AG09309 (cell line): Measurements from ENCODE around the gene OPTC.
"Not testable (repeated sequence)": the region's sequence is repeated elsewhere in the genome, so short reads cannot be mapped to it uniquely, and the experiment has no call there.

ENCODE experiments used
- DNase-seq: peaks from one replicate; pipeline ENCODE4 v3.0.0-alpha.2; 2010; ENCODE audit warnings: low read depth
- H3K4me3 ChIP-seq: 2 replicates; pipeline ENCODE4 v1.5.1; 2011; ENCODE audit warnings: mild to moderate bottlenecking, low read depth, low read length, moderate library complexity; ENCODE audit not compliant: control insufficient read depth
- TF ChIP-seq, protein P1 (sequence below): IDR thresholded peaks from 2 replicates; pipeline ENCODE4 v1.5.1; 2011; ENCODE audit warnings: mild to moderate bottlenecking, low read depth, low read length, inconsistent platforms; ENCODE audit not compliant: insufficient read depth, control insufficient read depth; ENCODE audit errors: missing control alignments

Gene OPTC

DNA sequence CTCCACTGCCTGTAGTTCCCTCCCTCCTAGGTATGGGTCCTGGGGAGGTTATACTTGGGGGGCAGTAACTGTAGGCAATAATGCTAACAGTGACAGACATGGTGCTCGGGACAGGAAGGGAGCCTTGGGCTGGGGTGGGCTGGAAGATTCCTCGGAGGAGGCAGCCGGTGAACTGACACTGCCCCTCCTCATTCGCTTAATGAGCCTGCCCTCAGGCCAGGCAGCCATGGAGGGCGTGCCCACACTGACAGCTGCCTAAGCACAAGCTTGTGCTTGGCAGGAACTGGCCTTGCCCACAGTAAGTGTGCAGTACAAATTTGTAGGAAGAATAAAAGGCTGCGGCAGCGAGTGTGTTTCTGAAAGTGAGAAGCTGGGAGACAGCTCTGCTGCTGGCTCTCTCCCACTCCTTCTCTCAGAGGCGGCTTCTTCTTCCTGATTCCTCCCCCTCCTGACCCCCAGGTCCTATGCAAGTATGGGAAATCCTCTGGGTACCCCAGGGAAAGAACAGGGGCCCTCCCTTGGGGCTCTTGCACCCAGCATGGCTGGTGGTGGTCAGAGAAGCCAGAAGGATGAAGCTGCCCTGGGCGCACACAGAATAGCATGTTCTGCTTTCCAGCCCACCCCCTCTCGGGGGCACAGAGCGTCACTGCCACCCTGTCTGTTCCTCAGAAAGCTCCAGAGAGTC lies 23.6 kb downstream of the OPTC start:
- no peak overlapping the region for H3K4me3 ChIP-seq
- TF ChIP-seq, protein P1, sequence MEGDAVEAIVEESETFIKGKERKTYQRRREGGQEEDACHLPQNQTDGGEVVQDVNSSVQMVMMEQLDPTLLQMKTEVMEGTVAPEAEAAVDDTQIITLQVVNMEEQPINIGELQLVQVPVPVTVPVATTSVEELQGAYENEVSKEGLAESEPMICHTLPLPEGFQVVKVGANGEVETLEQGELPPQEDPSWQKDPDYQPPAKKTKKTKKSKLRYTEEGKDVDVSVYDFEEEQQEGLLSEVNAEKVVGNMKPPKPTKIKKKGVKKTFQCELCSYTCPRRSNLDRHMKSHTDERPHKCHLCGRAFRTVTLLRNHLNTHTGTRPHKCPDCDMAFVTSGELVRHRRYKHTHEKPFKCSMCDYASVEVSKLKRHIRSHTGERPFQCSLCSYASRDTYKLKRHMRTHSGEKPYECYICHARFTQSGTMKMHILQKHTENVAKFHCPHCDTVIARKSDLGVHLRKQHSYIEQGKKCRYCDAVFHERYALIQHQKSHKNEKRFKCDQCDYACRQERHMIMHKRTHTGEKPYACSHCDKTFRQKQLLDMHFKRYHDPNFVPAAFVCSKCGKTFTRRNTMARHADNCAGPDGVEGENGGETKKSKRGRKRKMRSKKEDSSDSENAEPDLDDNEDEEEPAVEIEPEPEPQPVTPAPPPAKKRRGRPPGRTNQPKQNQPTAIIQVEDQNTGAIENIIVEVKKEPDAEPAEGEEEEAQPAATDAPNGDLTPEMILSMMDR, result no peak
- DNase-seq, result no peak

DNA sequence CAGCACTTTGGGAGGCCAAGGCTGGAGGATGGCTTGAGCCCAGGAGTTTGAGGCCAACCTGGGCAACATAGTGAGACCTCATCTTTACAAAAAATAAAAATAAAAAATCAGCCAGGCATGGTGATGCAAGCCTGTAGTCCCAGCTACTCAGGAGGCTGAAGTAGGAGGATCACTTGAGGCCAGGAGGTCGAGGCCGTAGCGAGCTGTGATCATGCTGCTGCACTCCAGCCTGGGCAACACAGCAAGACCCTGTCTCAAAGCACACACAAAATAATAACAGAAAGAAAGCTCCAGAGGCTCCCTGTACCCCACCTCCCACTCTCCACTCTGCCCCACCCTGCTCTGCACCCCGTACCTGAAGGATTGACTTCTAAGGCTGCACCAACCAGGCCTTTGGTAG lies 24.2 kb downstream of the OPTC start:
- not testable (repeated sequence) for H3K4me3 ChIP-seq, DNase-seq

DNA sequence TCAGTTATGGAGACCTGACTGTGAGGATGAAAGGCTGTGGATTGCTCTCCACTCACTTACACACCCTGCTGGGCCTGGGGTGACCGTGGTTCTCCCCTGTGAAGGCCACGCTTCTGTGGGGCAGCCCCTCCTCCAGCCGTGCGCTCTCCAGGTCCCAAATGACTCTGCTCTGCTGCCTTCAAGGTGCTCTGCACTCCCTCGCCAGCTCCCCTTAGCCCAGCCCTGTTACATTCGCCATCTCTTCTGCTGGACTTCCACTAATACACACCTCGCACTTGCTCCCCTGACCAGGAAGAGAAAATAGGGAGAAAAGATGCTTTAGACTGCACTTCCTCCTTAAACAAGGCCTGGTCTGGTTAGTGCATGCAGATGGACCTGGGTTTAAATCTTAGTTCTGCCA lies 24.6 kb downstream of the OPTC start:
- no peak overlapping the region for H3K4me3 ChIP-seq
- no peak for DNase-seq
- TF ChIP-seq, protein P1, result no peak

DNA sequence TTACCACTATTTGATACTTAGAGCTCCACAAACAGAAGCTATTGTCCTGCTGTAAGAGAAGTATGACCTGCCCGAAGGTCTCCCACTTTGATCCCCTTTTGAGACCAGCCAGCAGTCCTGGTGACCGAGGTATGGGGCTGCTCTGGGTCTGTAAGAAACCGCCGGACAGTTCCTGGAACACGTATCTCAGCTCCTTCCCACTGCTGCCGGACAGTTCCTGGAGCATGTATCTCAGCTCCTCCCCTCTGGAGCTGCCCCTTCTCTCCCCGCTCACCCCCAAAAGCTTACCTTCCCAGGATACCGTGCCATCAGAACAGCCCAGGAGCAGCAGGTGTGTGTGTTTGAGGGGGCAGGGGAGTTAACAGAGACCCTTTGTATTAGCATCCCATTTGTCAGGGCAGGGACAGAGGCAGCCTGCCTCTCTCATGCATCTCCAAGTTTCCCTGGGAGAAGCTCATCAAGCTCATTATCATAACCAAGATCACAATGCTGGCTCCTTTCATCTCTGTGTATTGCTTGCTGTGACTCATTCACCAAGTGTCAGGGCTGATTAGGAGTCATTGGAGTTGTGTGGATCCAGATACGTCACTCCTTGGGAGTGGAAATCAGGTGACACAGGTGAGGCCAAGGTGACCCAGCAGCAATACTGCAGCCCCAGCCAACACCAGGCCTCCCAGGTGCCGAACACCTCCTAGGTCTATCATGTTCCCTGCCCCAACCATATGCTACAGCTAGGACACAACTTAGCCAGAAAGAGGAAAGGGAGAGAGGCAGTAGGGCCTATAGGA lies 25.3 kb downstream of the OPTC start:
- TF ChIP-seq, protein P1, result no peak
- H3K4me3 ChIP-seq, result no peak overlapping the region
- no peak for DNase-seq

DNA sequence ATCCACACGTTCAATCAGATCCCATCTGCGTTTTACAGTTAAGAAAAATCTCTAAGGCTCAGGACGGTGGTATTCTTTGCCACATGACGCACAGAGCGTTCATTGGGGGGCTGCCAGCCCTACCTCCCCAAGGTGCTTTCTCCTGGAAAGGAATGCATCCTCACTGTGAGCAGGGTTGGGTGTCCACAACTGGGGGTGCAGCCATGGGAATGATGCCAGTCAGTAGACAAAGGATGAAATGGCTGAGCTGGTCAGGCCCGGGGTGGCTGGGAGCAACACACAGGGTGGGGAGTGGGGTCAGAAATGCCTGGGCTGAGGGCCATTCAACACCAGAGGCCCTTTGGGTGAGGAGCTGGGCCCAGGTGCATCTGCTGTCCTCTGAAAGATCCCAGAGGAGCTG lies 25.9 kb downstream of the OPTC start:
- no peak for DNase-seq
- no peak overlapping the region for H3K4me3 ChIP-seq
- TF ChIP-seq, protein P1, result no peak

DNA sequence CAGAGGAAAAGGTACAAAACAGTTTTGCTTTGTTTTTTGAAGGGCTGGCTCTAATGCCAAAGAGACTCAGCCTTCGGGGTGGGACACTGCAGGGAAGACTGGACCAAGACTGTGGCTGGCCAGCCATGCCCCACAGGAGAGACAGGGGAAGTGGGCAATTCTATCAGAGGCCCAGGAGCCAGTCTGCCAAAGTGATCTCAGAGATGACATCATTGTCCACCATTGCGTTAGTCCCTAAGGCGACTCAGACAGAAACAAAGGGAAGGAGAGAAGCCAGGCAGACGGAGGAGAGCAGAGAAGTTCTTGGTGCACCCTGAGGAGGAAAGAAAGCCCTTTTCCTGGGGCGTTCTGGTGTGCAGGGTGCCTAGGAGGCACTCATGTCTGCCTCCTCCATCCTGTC lies 26.4 kb downstream of the OPTC start:
- TF ChIP-seq, protein P1, result no peak
- no peak overlapping the region for H3K4me3 ChIP-seq
- no peak for DNase-seq

DNA sequence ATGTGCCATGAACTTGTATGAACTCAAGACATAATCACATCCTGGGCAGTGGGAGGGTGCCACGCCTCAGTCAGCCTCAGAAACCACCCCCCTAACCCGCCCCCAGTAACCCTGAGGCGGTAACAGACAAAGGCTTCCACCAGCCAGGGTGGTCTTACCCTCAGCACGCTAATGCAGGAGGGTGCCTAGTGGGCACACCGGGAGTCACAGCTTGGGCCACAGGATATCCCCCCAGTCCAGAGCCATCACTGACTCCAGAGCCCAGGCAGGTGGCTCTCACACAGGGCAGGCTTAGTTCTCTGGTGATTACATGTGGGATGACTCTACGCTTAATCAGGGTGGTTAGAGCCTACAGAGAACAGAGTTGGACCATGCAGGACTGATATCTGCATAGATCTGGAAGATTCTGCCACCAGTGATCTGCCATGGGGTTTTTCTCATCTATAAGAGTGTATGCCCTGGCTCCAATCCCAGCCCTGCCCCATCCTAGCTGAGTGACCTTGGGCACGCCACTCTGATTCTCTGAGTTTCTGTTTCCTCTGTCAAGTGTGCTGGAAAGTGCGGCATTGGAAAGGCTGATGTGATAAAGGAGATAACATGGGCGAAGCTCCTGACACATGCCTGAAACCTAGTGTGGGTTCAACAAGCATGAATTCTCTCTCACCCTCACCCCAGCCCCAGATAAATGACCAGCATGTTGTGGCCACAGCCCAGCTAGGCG lies 27.3 kb downstream of the OPTC start:
- no peak for DNase-seq

More for the DNA sequence above, 27.3 kb downstream of the OPTC start:
- TF ChIP-seq, protein P1, result no peak
- no peak overlapping the region for H3K4me3 ChIP-seq
